Fibroblast of pulmonary artery (primary cell): ENCODE data around the gene ADM2.

ENCODE experiments used
- DNase-seq: peaks from one replicate; pipeline ENCODE4 v3.0.0-alpha.2; 2010; ENCODE audit warnings: low read depth
- H3K4me3 ChIP-seq: replicated peaks from 2 replicates; pipeline ENCODE4 v1.5.1; 2011; ENCODE audit warnings: low read depth, mild to moderate bottlenecking, control low read depth, low read length, moderate library complexity
- CTCF ChIP-seq: IDR thresholded peaks from 2 replicates; pipeline ENCODE4 v1.5.1; 2011; ENCODE audit warnings: mild to moderate bottlenecking, control low read depth, low read length, inconsistent platforms; ENCODE audit errors: missing control alignments

Gene ADM2

DNA sequence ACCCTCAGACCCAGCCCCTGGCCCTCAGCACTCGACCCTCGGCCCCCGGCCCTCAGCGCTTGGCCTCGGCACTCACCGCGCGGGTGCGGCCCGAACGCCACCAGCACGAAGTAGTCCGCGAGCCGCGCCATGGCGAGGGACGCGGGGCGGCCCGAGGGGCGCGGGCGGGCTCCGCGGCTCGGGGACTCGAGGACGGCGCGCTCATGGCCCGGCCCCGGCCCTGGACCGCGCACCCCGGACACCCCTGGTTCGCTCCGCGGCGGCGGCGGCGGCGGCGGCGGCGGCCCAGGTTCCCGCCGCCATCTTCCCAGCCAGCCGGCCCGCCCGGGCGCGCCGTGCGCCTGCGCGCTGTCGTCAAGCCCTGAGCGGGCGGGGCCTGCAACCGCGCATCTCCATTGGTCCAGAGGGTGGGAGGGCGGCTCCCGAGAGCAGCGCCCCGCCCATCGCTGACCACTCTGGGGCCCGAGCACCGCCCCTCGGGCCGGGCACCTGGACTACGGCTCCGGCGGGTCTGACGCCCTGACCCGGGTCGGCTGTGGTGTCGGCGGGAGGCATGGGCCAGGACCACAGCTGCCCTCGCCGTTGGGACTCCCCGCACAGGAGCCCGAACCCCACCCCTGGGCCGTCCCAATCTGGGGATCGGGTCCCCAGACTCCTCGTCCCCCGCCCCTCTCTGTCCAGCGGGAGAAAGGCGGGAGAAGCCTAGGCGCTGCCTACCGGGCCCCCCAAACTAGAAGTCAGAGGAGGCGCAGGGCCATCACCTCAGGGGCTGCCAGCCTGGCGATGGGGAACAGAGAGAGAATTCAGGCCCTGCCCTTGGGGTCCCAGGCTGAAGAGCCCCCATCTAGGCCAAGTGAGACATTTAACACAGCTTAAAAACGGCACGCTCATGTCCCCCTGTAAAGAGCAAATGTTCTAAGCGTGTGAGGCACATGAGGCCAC, 6.4 kb upstream of the ADM2 start, which contains the start of gene SBF1:
SBF1 (minus strand) TSS at position 326 of the 942 bp plus-strand sequence; CDS start at position 131, 195 bp downstream.
- DNase-seq: peak; percentile 88
- H3K4me3 ChIP-seq: peak within 1 kb of the TSS; percentile 57
- TF ChIP-seq CTCF: no peak

DNA sequence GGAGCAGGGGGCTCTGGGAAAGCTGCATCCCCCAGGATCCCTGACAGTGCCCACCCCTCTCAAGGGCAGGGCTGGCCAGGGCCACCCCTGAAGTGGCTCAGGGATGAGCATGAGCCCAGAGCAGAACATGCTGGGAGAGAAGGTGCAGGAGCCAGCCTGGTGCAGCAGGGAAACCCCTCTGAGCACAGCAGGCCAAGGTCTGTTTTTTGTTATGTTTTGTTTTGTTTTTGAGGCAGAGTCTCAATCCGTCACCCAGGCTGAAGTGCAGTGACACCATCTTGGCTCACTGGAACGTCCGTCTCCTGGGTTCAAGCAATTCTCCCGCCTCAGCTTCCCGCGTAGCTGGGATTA, 5.7 kb upstream of the ADM2 start:
- TF ChIP-seq CTCF: no peak
- no peak overlapping the region for H3K4me3 ChIP-seq
- no peak for DNase-seq

GRCh38 chr22:50476868-50477267, 4.5 kb upstream of the ADM2 start:
- DNase-seq: no peak
- TF ChIP-seq CTCF: no peak
- no peak overlapping the region for H3K4me3 ChIP-seq

DNA sequence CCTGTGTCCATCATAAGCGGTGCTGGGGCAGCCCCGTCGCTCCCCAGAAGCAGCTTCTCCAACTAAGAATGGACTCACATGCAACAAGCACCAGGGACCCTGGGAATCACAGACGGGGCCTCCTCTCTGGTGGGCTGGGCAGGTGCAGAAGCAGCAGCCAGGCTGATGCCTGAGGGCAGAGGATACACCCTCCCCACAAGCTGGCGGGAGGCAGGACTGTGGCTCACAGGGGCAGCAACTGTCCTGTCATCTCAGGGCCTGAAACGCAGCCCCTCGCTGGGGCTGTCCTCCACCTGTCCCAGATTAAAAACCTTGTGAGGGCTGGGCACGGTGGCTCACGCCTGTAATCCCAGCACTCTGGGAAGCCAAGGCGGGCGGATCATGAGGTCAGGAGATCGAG, 3.4 kb upstream of the ADM2 start:
- H3K4me3 ChIP-seq: no peak overlapping the region
- no peak for TF ChIP-seq CTCF
- no peak for DNase-seq

DNA sequence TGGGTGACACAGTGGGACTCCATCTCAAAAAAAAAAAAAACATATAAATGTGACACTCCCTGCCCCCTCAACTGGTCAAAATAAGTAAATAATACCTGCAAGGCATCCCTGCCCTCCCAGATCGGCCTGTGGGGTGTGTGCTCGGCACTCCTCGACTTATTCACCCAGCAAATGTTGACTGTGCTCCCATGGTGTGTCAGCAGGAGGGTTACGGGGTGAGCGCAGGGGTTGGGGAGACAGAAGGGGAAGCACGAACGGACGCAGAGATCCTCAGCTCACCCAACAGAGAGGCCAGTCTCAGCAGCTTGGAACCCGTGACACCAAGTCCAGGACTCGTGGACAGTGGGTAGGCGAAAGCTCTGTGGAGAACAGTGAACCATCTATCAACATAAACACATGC, 1.6 kb upstream of the ADM2 start:
- no peak for TF ChIP-seq CTCF
- no peak overlapping the region for H3K4me3 ChIP-seq
- no peak for DNase-seq

GRCh38 chr22:50481045-50481439, 301 bp upstream of the ADM2 start:
- no peak for TF ChIP-seq CTCF

More at GRCh38 chr22:50481045-50481439, 301 bp upstream of the ADM2 start:
- DNase-seq: no peak
- H3K4me3 ChIP-seq: peak overlapping the region; percentile 64
